ENCODE measurements around the gene BHLHA15.
A peak's percentile ranks its signal among the peaks of the same experiment; 100 is the strongest.

BHLHA15 gene

DNA sequence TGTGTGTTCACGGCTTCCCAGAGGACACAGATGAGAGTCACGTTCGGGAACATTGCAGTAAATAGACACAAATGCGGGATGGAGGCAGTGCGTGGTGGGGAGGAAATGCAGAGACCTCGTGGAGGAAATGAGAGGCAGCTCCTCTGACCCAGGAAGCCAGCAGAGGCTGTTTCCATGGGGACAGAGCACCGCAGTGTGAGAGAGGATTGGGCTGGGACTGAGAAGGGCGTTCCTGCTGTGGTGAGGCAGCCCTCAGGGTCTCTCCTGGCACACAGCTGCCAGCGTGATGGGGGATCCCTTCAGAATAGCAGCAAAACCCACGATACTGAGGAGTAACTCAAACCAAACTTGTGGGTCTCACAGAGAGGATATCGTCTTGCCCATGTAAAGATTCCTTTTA is 21.7 kb upstream of the BHLHA15 start:
- no peak for DNase-seq

DNA sequence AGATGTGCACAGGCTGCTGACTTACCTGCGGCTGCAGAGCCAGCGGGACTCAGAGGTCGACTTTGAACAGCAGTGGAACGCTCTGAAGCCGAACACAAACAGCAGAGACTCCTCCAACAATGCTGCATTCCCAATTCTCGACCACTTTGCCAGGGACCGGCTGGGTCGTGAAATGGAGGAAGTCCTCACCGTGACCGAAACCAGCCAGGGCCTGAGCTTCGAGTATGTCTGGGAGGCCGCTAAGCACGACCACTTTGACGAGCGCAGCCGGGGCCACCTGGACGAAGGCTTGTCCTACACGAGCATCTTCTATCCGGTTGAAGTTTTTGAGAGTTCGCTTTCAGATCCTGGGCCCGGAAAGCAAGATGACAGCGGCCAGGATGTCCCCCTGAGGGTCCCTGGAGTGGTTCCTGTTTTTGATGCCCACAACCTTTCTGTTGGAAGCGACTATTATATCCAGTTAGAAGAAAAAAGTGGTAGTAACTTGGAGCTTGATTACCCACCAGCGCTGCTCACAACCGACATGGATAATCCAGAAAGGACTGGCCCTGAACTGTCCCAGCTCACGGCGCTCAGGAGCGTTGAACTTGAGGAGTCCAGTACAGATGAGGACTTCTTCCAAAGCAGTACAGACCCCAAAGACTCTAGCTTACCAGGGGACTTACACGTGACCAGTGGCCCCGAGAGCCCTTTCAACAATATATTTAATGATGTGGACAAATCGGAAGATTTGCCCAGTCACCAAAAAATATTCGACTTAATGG is 19.4 kb upstream of the BHLHA15 start:
- no peak for DNase-seq

DNA sequence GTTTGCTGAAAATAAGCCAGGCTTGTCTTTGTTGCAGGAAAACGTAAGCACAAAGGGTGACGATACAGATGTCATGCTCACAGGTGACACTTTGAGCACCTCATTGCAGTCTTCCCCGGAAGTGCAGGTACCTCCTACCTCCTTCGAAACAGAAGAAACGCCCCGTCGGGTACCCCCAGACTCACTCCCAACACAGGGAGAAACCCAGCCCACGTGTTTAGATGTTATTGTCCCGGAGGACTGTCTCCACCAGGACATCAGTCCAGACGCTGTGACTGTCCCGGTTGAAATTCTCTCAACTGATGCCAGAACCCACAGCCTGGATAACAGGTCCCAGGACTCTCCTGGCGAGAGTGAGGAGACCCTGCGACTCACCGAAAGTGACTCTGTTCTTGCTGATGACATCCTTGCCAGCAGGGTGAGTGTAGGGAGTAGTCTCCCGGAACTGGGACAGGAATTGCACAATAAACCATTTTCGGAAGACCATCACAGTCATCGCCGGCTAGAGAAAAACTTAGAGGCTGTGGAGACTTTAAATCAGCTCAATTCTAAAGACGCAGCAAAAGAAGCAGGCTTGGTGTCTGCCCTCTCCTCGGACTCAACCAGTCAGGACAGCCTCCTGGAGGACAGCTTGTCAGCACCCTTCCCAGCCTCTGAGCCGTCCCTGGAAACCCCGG is 18.3 kb upstream of the BHLHA15 start:
- no peak for DNase-seq

DNA sequence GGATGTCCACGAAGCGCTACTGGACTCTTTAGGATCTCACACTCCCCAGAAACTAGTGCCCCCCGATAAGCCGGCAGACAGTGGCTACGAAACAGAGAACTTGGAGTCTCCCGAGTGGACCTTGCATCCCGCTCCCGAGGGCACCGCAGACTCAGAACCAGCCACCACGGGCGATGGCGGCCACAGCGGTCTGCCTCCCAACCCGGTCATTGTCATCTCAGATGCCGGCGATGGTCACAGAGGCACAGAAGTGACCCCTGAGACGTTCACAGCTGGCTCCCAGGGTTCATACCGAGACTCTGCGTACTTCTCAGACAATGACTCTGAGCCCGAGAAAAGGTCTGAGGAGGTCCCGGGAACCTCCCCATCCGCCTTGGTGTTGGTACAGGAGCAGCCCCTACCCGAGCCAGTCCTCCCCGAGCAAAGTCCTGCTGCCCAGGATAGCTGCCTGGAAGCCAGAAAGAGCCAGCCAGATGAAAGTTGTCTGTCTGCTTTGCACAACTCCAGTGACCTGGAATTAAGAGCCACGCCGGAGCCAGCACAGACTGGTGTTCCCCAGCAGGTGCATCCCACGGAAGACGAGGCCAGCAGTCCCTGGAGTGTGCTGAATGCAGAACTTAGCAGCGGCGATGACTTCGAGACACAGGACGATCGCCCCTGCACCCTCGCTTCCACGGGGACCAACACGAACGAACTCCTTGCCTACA is 17.6 kb upstream of the BHLHA15 start:
- no peak for DNase-seq

DNA sequence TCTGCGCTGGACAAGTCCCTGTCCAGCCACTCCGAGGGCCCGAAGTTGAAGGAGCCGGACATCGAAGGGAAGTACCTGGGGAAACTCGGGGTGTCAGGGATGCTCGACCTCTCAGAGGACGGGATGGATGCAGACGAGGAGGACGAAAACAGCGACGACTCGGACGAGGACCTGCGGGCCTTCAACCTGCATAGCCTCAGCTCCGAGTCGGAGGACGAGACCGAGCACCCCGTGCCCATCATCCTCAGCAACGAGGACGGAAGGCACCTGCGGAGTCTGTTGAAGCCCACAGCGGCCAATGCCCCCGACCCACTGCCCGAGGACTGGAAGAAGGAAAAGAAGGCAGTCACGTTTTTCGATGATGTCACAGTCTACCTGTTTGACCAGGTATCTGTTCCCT is 17.1 kb upstream of the BHLHA15 start:
- no peak for DNase-seq

DNA sequence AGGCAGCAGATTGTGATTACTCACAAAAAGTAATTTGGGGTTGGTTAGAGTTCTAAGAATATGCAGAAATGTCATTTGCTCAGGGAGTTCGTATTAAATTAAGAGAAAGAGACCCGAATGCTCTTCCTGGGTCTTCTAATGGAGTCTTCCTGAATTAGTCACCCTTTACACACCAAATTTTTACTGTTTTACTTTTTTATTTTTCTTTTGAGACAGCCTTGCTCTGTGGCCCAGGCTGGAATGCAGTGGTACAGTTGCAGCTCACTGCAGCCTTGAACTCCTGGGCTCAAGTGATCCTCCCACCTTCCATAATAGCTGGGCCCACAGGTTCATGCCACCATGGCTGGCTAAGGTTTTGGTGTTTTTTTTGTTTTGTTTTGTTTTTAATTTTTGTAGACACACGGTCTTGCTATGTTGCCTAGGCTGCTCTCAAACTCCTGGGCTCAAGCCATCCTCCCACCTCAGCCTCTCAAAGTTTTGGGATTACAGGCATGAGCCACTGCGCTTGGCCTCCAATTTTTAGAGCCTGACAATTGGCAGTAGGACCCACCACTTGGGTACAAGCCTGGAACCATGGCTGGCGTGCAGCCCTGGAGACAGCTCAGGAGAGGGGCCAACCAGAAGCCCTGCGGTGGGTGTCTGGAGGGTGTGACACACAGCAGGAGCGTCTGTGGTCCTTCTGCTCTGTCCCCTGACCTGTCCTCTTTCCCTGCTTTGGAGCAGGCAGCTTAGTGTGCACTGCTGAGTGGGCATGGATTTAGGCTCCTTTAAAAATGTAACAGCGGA is 16.4 kb upstream of the BHLHA15 start:
- DNase-seq, result no peak

DNA sequence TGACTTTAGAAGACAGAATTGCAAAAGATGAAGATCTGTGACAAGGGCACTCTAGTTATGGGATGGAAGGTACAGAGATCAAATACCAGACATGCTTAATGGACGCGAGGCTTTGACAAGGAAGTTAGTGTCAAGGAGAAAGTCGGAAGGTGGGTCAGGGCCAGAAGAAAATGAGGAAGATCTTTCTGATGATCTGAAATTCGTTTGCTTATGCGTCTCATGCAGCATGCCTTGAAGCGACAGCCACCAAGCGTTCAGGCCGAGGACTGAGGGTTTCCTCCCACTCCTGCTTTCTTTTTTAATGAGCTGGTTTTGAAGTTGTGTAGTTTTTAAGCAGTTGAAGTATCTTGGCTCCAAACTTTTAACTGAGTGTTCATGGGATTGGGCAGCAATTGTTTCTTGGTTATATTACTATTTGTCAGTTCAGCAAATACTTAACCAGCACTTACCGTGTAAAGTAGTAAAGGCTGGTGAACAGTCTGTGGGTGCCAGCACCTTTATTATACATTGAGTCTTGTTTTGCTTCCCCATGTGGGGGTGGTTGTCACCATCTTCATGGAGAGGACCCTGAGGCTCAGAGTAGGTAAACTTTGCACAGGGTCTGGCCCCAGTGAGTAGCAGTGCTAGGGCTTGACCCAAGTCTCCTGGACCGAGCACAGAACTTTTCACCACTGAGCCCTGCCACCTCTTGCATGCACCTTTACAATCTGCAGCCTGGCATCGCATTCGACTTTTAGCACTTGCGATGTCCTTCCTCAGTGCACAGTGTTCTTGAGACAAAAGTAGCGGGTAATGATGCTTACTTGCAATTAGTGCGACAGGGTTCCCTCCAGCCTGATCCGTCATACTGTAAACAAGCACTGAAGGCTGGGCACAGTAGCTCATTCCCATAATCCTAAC is 14.3 kb upstream of the BHLHA15 start:
- no peak for DNase-seq

DNA sequence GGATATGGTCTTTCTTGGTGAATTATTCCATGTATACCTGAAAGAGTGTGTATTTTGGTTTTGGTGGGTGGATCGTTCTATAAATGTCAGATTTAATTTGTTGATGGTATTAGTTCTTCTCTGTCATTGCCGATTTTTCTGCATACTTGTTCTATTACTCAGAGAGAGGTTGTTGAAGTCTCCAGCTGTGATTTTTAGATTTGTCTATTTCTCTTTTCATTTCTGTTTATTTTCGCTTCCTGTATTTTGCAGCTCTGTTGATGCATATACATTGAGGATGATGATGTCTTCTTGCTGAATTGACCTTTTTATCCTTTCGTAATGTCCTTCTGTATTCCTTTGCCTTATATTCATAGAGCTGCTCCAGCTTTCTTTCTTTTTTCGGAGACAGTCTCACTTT is 12.1 kb upstream of the BHLHA15 start:
- no peak for DNase-seq

DNA sequence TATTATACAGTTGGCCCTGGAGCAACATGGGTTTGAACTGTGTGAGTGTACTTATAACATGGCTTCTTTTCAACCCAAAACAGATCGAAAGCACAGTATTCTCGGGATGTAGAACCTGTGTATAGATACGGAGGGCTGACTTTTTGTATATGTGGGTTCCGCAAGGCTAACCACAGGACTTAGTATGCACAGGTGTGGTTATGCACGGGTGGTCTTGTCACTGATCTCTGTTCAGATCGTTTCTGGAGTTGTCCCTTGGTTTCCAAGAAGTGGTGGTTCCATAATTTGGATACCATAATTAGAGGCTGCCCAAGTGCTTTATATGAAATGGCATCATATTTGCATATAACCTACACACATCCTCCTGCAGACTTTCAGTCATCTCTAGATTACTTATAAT is 10.9 kb upstream of the BHLHA15 start:
- DNase-seq, result no peak

DNA sequence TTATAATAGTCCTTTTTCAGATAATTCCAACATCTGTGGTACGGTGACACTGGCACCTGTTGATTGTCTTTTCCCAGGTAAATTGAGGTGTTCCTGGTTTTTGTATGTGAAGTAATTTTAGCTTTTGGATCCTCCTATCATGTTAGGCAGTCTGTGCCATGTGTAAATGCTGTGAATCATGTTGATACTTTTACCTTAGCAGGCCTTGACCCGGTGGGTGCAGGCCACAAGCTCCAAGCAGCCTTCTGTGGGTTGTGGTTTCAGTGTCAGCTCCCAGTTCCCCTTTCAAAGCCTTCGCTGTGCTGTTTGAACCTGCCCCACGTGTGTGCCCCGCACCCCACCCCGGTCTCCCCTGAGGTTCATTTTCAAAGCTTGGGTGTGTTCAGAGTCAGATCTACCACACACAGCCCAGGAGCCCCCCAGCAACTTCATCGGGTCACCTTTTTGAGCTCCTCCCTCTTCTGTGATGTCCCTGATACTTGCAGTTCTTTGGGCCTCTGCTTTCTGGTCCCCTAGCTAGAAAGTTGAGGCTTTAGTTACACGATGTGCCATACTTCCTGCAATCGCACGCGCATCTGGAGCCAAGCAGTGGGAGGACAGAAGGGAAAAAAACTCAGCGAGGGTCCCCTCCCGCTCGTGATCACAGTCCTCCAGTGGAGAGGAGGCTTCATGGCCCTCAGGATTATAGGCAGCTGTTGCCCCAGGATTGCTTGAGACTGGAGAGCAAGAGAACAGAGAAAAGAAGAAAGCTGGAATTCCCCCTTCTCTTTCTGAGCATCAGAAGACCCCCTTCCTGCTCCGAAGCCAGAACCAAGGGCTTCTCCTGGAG is 8.7 kb upstream of the BHLHA15 start:
- DNase-seq, result peak; percentile 27

DNA sequence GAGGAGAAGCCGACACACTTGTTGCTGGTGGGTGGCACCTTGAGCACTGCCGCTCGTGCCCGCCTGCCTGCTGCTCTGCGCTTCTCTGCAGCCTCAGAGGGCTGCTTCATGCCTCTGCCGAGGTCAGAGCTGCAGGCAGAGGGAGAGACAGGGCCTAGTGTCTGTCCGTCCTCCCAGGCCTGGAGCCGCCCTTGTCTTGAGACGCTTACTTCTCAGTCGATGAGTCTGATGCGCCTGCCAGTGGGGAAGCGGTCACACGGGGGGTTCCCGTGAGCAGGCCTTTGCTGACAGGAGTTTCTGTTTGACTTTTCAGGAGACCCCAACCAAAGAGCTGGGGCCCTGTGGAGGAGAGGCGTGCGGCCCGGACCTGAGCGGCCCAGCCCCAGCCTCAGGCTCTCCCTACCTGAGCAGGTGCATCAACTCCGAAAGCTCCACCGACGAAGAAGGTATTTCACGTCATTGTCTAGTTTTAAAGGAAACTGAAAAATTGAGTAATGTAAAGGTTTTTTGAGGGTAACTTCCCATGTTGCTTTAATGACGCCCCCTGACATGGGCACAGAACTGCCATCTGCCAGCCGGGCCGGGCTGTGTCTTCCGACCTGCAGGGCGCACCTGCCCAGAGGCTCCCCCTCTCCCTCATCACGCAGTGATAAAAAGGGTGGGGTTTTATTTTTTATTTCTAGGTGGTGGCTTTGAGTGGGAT is 7.8 kb upstream of the BHLHA15 start:
- DNase-seq, result no peak

DNA sequence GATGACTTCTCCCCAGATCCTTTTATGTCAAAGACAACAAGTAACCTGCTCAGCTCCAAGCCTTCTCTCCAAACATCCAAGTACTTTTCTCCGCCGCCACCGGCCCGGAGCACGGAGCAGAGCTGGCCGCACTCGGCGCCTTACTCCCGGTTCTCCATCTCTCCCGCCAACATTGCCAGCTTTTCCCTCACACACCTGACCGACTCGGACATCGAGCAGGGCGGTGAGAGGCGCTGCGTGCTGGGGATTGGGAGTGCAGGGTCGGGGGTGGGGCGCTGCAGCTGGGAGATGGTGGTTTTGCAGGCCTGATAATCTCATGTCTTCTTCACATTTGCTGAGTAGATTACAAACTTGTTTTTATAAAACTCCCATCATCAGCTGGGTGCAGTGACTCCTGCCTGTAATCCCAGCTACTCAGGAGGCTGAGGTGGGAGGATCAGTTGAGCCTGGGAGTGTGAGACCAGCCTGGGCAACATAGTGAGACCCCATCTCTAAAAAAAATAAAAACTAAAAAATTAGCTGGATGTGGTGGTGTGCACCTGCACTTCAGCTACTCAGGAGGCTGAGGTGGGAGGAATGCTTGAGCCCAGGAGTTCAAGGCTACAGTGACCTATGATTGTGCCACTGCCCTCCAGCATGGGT is 7.2 kb upstream of the BHLHA15 start:
- no peak for DNase-seq

DNA sequence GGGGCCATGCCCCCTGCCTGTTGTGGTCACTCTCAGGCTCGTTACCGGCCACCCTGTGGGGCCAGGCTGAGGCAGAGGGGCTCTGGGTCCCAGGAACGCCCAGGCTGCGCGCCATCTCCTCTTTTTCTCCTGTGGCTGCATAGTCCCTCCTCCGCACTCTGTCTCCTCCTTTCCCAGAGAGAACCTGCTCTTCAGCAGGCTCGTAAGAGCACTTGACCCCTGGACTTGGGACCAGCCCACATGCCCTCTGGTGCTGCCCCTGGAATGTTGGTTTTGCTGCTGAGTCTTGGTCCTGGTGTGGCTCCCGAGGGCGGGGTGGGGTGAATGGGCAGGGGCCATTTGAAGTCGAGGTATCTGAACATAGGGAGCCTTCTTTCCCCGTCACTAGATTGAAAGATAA is 6.6 kb upstream of the BHLHA15 start:
- DNase-seq, result no peak

DNA sequence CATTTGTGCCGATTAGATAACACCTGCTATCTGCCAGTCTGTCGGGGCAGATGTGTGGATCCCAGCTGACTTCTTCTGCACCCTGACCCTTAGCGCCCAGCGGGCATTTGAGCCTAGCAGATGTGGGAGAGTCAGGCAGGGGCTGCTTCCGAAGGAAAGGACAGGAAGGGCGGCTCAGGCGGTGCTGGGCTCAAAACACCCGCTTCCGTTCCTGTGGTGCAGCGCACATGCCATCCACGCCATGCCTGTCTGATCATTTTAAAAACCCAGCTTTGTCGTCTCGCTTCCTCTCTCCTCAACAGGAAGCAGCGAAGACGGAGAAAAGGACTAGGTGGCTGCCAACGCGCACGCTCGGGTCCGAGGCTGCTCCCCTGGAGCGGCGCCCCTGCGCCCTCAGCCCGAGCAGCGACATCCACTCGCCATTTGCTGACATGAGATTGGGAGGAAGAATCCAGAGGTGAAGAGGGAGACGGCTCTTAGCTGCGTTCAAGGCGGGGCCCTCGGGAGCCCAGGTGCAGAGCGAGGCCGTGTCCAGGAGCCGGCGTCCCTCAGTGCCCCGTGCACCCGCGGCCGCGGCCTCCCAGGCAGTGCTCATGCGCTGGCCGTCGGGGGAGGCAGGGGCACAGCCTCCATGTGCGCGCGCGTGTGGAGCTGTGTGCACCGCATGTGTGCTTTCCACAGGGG is 5.9 kb upstream of the BHLHA15 start:
- DNase-seq, result no peak

DNA sequence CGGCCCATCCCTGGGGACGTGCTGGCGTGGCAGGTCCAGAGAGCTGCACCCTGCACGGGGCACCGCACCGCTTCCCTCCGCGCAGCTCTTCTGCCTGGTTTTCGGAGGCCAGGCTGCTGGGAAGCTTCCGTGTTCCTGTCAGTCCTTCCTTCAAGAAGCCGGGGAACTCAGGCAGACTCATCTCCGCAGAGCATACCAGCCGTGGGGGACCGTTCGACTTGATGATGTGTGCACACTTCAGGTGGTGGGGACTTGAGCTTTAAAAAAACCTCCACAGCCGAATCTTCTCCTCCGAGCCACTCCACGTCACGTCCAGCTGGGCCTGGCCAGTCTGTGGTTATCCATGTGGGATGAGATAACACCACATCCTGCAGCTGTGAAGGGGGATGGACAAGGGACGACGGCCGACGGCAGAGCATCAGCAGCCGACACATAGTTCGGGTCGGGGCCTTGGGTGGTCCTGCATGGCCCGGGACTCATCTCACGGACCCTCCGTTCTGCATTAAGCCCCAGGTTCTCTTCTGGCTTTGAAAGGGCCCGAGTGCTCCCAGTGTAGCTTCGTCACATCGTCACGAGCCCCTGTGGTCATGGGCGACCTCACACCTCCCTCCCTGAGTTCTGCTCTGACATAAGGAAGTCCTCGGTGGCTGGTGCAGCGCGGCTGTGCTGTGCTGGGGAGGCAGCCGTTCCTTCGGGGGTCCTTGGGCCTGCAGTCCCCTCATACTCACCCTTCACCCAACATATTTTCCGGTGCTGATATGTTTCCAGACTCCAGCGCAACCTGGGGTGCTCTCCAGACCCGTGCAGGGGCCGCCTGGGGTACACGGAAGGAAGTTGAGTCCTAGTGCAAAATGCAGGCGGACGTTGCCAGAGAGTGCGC is 4.5 kb upstream of the BHLHA15 start:
- DNase-seq, result no peak

DNA sequence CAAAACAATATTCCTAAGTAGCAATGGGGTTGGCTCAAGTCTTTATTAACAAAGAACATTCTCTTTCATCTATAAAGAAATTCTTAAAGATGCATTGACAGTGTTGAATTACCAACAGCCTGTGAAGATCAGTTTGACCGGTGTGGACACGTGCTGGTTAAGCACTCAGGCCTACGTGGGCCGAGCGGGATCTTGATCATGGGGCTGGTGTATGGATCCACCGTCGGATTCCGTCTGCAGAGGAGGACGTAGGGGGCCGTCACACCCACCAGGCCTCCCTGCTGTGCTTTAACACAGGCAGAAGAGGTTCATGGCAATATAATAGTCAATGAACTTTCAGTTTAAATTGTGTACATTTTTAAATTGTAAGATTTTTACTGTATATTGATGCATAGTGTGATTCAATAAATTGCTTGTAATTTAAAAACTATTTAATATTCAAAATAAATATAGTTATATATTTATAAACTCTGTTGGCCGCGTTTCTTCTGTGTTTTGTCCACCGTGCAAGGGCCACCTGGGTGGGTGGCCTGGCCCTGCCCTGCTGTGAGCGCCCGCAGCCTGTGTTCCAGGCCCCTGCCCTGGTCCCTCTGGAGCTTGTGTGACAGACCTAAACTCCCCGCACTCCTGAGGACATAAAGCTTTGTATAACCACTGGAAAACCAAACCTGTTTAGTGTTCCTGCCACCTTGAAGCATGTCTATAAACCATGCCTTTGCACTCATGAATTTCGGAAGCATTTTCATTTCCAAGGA is 1.9 kb upstream of the BHLHA15 start:
- DNase-seq, result no peak

DNA sequence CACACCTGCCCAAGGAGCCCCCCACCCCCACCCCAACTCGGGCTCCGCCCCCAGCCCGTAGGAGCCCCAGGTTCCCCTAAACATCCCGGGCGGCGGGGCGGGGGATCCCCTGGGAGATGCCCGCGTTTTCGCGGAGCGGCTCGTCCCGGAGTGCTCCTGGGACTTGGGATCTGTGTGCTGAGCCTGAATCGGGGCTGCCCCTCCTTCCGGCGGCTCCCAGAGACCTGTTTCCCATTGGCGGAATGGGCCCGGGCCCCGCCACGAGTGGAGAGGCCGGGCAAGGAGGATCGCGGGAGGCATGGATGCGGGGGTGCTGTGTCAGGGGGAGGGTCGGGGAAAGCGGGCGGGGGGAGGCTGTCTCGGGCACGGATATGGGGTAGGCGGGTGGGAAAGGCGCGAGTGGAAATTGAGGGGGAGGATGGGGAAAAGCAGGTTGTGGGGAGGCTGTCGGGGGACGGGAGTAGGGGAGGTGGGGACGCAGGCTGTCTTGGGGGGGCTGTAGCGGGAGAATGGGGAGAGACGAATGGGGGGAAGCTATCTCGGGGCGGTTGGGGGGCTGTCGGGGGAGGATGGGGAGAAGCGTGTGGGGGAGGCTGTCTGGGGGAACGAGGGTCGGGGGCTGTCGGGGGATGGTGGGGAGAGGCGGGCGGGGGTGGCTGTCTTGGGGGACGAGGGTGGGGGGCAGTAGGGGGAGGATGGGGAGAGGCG is 572 bp upstream of the BHLHA15 start:
- DNase-seq, result no peak
